ENCODE measurements around the gene POFUT1. TPM values are rescaled to one million over a fixed set of nuclear protein-coding genes. Genes with fewer than 3 reads are reported as not detected.
"Not testable (repeated sequence)": the region's sequence is repeated elsewhere in the genome, so short reads cannot be mapped to it uniquely, and the experiment has no call there.

POFUT1 gene
- total RNA-seq, 1 experiment from 2014 or later = 41.9 TPM

GRCh38 chr20:32193996-32194395, 13.7 kb upstream of the POFUT1 start:
- BruUV-seq (replicated peaks) = no TSS peak
- ChIA-PET CTCF (no interaction called here), POLR2A (ENCODE audit: unreplicated experiment) (no interaction called here)
- H2AFZ ChIP-seq (ENCODE audit: low read length) = no peak overlapping the region
- no peak overlapping the region for H3K27ac ChIP-seq (ENCODE audit: low read length)
- peaks cover 7% of the 10 kb centered on the region for H3K4me1 ChIP-seq (ENCODE audit: insufficient read depth, low read length)
- no peak for DNase-seq
- no peak for TF ChIP-seq EZH2phosphoT487 (IDR thresholded peaks at IDR 0.05; ENCODE audit: borderline replicate concordance, low read length)
- TF ChIP-seq EZH2 (IDR thresholded peaks at IDR 0.05; ENCODE audit: low read length, unreplicated experiment) = no peak
- no peak for TF ChIP-seq CTCF (conservative IDR thresholded peaks at IDR 0.05; ENCODE audit: low read depth, low read length)
- H3K9ac ChIP-seq (ENCODE audit: low read length) = no peak overlapping the region
- no peak for ATAC-seq
- H3K4me2 ChIP-seq (ENCODE audit: low read length) = no peak overlapping the region
- peaks cover 24% of the 10 kb centered on the region for H3K36me3 ChIP-seq (ENCODE audit: low read depth, low read length)
- no peaks in the 10 kb centered on the region for H3K9me2 ChIP-seq (replicated peaks; ENCODE audit: low read length)
- no peaks in the 10 kb centered on the region for H3K27me3 ChIP-seq (ENCODE audit: low read length)
- no peaks in the 10 kb centered on the region for H3K9me3 ChIP-seq (ENCODE audit: low read length)
- H4K20me1 ChIP-seq (ENCODE audit: low read length) = no peaks in the 10 kb centered on the region
- H3K4me3 ChIP-seq (ENCODE audit: low read length) = no peak overlapping the region
- intact Hi-C loops (cut with micrococcal nuclease) = no loop called here
- H3K79me2 ChIP-seq (ENCODE audit: low read length) = peaks cover 2% of the 10 kb centered on the region; the same call in 1 of the 2 replicates
- no peaks in the 10 kb centered on the region for H3F3A ChIP-seq (ENCODE audit: low read length, unreplicated experiment)

DNA sequence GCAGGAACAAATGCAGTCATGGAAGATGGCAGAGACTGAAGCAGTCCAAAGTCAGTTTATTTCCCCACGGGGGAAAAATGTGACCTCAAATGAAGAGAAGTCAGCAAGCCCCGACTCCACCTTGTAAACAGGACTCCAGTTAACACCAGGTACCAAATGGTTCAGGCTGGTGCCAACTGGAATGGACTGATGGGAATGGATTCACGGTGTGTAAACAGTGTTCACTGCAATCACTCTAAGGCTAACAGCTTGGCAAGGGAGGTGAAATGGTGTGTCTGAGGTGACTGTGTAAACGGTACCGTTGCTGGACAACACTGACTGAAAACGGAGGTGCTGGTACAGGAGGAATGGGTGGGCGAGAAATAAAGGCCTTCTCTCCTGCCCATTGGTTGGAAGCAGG, 12.1 kb upstream of the POFUT1 start:
- Histone ChIP-seq H4K20me1 (ENCODE audit: low read length) (no peaks in the 10 kb centered on the region), H2AFZ (ENCODE audit: low read length) (no peak overlapping the region), H3K4me1 (ENCODE audit: insufficient read depth, low read length) (no peaks in the 10 kb centered on the region), H3F3A (ENCODE audit: low read length, unreplicated experiment) (no peaks in the 10 kb centered on the region), H3K27me3 (ENCODE audit: low read length) (no peaks in the 10 kb centered on the region), H3K27ac (ENCODE audit: low read length) (no peak overlapping the region), H3K9ac (ENCODE audit: low read length) (no peak overlapping the region), H3K9me3 (ENCODE audit: low read length) (no peaks in the 10 kb centered on the region), H3K4me3 (ENCODE audit: low read length) (no peak overlapping the region), H3K79me2 (ENCODE audit: low read length) (peaks cover 8% of the 10 kb centered on the region; the same call in 1 of the 2 replicates), H3K9me2 (replicated peaks; ENCODE audit: low read length) (no peaks in the 10 kb centered on the region), H3K4me2 (ENCODE audit: low read length) (no peak overlapping the region), H3K36me3 (ENCODE audit: low read depth, low read length) (peaks cover 33% of the 10 kb centered on the region)
- ChIA-PET POLR2A (ENCODE audit: unreplicated experiment) (no interaction called here), CTCF (no interaction called here)
- DNase-seq (no peak), ATAC-seq (no peak)
- intact Hi-C loops (cut with micrococcal nuclease) = no loop called here
- TF ChIP-seq EZH2phosphoT487 (IDR thresholded peaks at IDR 0.05; ENCODE audit: borderline replicate concordance, low read length) (no peak), CTCF (conservative IDR thresholded peaks at IDR 0.05; ENCODE audit: low read depth, low read length) (no peak), EZH2 (IDR thresholded peaks at IDR 0.05; ENCODE audit: low read length, unreplicated experiment) (no peak)
- BruUV-seq (replicated peaks) = no TSS peak

GRCh38 chr20:32196613-32197012, 11.1 kb upstream of the POFUT1 start:
- H3K4me3 ChIP-seq (ENCODE audit: low read length); POLR2A ChIA-PET (ENCODE audit: unreplicated experiment); H3F3A ChIP-seq (ENCODE audit: low read length, unreplicated experiment); BruUV-seq (replicated peaks); H3K9ac ChIP-seq (ENCODE audit: low read length); intact Hi-C loops (cut with micrococcal nuclease); ATAC-seq; H3K27ac ChIP-seq (ENCODE audit: low read length); H3K9me3 ChIP-seq (ENCODE audit: low read length); CTCF ChIA-PET; DNase-seq; H3K9me2 ChIP-seq (replicated peaks; ENCODE audit: low read length); H2AFZ ChIP-seq (ENCODE audit: low read length); H3K27me3 ChIP-seq (ENCODE audit: low read length); H4K20me1 ChIP-seq (ENCODE audit: low read length); H3K4me2 ChIP-seq (ENCODE audit: low read length); H3K4me1 ChIP-seq (ENCODE audit: insufficient read depth, low read length): not testable (repeated sequence)
- Histone ChIP-seq H3K79me2 (ENCODE audit: low read length) (peaks cover 18% of the 10 kb centered on the region), H3K36me3 (ENCODE audit: low read depth, low read length) (peaks cover 43% of the 10 kb centered on the region)
